Body of pancreas (tissue), 4 donors: ENCODE results near the gene PRF1. TPM values are rescaled to one million over a fixed set of nuclear protein-coding genes. Genes with fewer than 3 reads are reported as not detected.

ENCODE experiments used
- ATAC-seq: fragments of 150-250 bp; one replicate; pipeline ENCODE4 v1.9.1; 2016
- DNase-seq, 4 donors: peaks; one replicate each; pipeline ENCODE4 v3.0.0-alpha.2; 2019
- H3K27ac ChIP-seq, 4 donors: fragments of 200-600 bp; sonication (generic); 1 replicate in 3 of 4; 2 replicates in 1 of 4; pipeline versions ENCODE4 v1.5.1 to v1.6.1; 2016 to 2019; ENCODE audit warnings: mild to moderate bottlenecking in 1 of 4, mixed read lengths in 1 of 4, moderate library complexity in 1 of 4
- H3K27me3 ChIP-seq, 2 donors: fragments of 200-600 bp; sonication (generic); one replicate each; pipeline ENCODE4 v1.6.0; 2016; ENCODE audit warnings: mild to moderate bottlenecking in 1 of 2
- H3K36me3 ChIP-seq, 2 donors: fragments of 200-600 bp; sonication (generic); replicated peaks in 1 of 2; 2 replicates each; pipeline ENCODE4 v1.5.1; 2016; ENCODE audit warnings: low read depth in 2 of 2; ENCODE audit not compliant: insufficient read depth in 1 of 2
- H3K4me1 ChIP-seq: fragments of 200-600 bp; sonication (generic); one replicate; pipeline ENCODE4 v1.6.0; 2016
- H3K4me3 ChIP-seq, 2 donors: fragments of 200-600 bp; sonication (generic); 1 replicate in 1 of 2; 2 replicates in 1 of 2; pipeline ENCODE4 v1.5.1; 2016 to 2019
- H3K9me3 ChIP-seq, 3 donors: fragments of 200-600 bp; sonication (generic); 1 replicate in 2 of 3; 2 replicates in 1 of 3; pipeline ENCODE4 v1.5.1; 2016
- POLR2A ChIP-seq, 3 donors: fragments of 450-650 bp; IDR thresholded peaks; one replicate each; pipeline ENCODE4 v1.6.1; 2016; ENCODE audit warnings: antibody characterized with exemption in 3 of 3, mild to moderate bottlenecking in 2 of 3
- WGBS, 2 donors: methylation state at CpG; one replicate each; pipeline ENCODE4 v1.1.5; 2017; 5-methylcytosine and 5-hydroxymethylcytosine counted together
- intact Hi-C: fragments of 100-400 bp; cut with DNase I; formaldehyde crosslinking; loops from one replicate; pipeline ENCODE4 v1.15.1; 2023
- total RNA-seq, 2 donors: library from RNA; depleted of rRNA; stranded (reverse); fragments of >200 nt; gene quantifications; one replicate each; pipeline ENCODE4 v1.1.0, GENCODE V29; 2016
- TF ChIP-seq, protein P1 (sequence below), 7 experiments: fragments of 450-650 bp in 4 of 7; fragments of 200-600 bp in 3 of 7; sonication (generic) in 3 of 7; IDR thresholded peaks; one replicate each; pipeline ENCODE4 v1.5.1; 2016 to 2019; ENCODE audit warnings: antibody characterized with exemption in 7 of 7

Gene PRF1
- total RNA-seq, 2 donors from 2014 or later = 2.1 to 6.3 TPM

DNA sequence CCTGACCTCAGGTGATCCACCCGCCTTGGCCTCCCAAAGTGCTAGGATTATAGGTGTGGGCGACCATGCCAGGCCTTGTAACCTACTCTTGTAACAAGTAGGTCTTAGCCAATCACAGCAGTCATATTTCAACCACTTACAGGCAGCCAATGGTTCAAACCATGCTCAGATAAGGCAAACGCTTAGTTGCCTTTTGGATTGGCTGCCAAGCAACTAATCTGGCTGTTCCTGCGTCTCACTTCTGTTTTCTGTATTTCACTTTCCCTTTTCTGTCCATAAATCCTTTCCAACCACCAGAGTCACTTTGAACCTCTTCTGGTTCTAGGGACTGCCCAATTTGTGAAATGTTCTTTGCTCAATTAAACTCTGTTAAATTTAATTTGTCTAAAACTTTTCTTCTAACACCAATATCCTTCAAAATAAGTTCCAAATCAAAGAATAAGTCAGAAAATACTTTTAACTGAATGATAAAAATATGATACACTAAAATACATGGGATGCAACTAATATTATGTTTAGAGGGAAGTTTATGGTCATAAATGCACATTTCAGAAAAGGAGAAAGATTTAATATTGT is 19.1 kb upstream of the PRF1 start:
- intact Hi-C loops = no loop called here
- WGBS, 2 donors = 48 to 58% methylated on average over 4 of the region's 4 CpGs
- H3K27ac ChIP-seq = no peak overlapping the region

DNA sequence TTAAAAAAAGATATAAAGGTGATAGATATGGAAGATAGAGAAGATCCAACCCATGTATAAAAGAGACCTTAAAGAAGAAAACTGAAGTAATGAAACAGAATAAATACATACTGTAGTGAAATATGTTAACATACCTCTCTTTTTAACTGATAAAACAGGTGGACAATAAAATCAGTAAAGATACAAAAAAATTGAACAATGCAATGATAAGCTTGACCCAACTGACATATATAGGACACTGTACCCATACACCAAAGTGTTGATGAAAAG is 17.4 kb upstream of the PRF1 start:
- Histone ChIP-seq H3K4me1 (no peaks in the 10 kb centered on the region), H3K27ac (no peak overlapping the region), H3K4me3 (no peak overlapping the region), H3K36me3 (no peaks in the 10 kb centered on the region), H3K27me3 (no peaks in the 10 kb centered on the region), H3K9me3 (peaks cover 0 to 8% (median 0%) of the 10 kb centered on the region in 3 donors)
- no peak for ATAC-seq
- no peak for DNase-seq
- intact Hi-C loops = no loop called here
- no peak for TF ChIP-seq POLR2A (IDR thresholded peaks at IDR 0.05)
- TF ChIP-seq, protein P1, sequence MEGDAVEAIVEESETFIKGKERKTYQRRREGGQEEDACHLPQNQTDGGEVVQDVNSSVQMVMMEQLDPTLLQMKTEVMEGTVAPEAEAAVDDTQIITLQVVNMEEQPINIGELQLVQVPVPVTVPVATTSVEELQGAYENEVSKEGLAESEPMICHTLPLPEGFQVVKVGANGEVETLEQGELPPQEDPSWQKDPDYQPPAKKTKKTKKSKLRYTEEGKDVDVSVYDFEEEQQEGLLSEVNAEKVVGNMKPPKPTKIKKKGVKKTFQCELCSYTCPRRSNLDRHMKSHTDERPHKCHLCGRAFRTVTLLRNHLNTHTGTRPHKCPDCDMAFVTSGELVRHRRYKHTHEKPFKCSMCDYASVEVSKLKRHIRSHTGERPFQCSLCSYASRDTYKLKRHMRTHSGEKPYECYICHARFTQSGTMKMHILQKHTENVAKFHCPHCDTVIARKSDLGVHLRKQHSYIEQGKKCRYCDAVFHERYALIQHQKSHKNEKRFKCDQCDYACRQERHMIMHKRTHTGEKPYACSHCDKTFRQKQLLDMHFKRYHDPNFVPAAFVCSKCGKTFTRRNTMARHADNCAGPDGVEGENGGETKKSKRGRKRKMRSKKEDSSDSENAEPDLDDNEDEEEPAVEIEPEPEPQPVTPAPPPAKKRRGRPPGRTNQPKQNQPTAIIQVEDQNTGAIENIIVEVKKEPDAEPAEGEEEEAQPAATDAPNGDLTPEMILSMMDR (IDR thresholded peaks at IDR 0.05) = no peak

More for the DNA sequence above, 19.1 kb upstream of the PRF1 start:
- H3K4me1 ChIP-seq = no peaks in the 10 kb centered on the region
- H3K27me3 ChIP-seq = no peaks in the 10 kb centered on the region
- DNase-seq (no peak), ATAC-seq (no peak)
- H3K4me3 ChIP-seq = no peak overlapping the region
- H3K9me3 ChIP-seq = peaks cover 0 to 8% (median 0%) of the 10 kb centered on the region in 3 donors
- TF ChIP-seq, protein P1 (IDR thresholded peaks at IDR 0.05) = no peak
- TF ChIP-seq POLR2A (IDR thresholded peaks at IDR 0.05) = no peak
- H3K36me3 ChIP-seq = no peaks in the 10 kb centered on the region

DNA sequence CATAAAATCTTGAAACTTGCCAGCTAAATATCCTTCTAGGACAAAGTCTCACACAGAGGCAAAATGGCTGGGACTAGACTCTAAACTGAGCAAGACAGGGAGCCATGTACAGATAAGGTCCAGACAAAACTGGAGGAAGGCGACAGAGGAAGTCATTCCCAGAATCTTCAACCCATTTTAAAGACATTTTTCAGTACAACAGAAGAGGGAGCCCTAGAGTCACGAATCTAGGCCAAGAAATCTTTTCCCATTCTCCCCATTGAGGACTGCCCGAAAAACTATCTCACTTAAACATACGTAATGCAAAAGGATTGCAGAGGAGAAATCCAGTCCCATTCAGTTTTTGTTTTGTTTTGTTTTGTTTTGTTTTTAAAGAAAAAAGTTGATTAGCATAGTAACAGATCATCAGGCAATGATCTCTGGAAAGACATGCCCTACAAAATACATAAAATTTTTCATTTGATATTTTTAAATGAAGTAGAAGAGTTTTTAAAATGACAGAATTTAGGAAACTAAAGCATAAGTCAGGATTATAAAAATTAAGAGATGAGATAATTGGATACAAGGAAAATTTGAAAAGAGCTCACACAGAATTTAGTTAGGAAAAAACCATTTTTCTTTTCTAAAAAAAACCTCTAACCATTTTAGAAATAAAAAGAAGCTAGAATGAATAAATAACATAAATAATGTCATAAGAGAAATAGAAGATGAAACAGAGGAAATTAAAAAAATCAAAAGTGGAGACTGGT is 16.9 kb upstream of the PRF1 start:
- peaks cover 0 to 8% (median 0%) of the 10 kb centered on the region in 3 donors for H3K9me3 ChIP-seq
- ATAC-seq (no peak), DNase-seq (no peak)
- no peak overlapping the region for H3K4me3 ChIP-seq
- TF ChIP-seq POLR2A (IDR thresholded peaks at IDR 0.05) = no peak
- TF ChIP-seq, protein P1 (IDR thresholded peaks at IDR 0.05) = no peak
- 47 to 57% methylated on average over 4 of the region's 4 CpGs for WGBS, 2 donors
- no peaks in the 10 kb centered on the region for H3K36me3 ChIP-seq
- H3K27ac ChIP-seq = no peak overlapping the region
- intact Hi-C loops = no loop called here
- H3K4me1 ChIP-seq = no peaks in the 10 kb centered on the region
- no peaks in the 10 kb centered on the region for H3K27me3 ChIP-seq

DNA sequence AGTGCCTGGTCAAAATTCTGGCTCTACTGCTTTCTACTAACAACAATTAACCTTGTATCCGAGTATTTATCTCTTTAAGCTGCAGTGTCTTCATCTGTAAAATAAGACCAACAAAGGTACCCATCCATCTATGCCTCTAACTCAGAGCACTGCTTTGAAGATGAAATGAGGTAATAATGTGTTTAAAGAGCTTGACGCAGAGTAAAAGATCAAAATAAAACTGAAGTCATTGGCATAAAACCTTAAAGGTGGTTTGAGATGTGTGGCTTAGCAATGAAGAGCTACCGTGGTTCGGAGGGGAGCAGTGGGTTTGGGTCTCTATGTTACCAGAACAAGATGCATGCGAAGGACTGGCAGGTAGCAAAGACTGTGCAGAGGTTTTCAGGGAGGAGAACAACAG is 16.1 kb upstream of the PRF1 start:
- no peaks in the 10 kb centered on the region for H3K27me3 ChIP-seq
- WGBS, 2 donors = 68 to 80% methylated on average over 5 of the region's 5 CpGs
- H3K9me3 ChIP-seq = peaks cover 0 to 8% (median 0%) of the 10 kb centered on the region in 3 donors
- intact Hi-C loops = no loop called here
- no peak overlapping the region for H3K4me3 ChIP-seq
- no peak for TF ChIP-seq POLR2A (IDR thresholded peaks at IDR 0.05)
- TF ChIP-seq, protein P1 (IDR thresholded peaks at IDR 0.05) = no peak
- ATAC-seq (no peak), DNase-seq (no peak)
- H3K36me3 ChIP-seq = no peaks in the 10 kb centered on the region
- H3K4me1 ChIP-seq = no peaks in the 10 kb centered on the region
- H3K27ac ChIP-seq = no peak overlapping the region
